ENCODE data around the gene VCPKMT.

Gene VCPKMT

GRCh38 chr14:50123062-50123461 lies 6.7 kb upstream of the VCPKMT start:
- H3K27me3 ChIP-seq: no peaks in the 10 kb centered on the region
- no peak overlapping the region for H3K4me3 ChIP-seq
- intact Hi-C loops (cut with DNase I; ENCODE audit: low total_unique reads): no loop called here
- no peaks in the 10 kb centered on the region for H3K4me1 ChIP-seq
- no peak for DNase-seq
- H3K27ac ChIP-seq: no peak overlapping the region
- peaks cover 5 to 40% (median 17%) of the 10 kb centered on the region in 3 donors for H3K36me3 ChIP-seq
- TF ChIP-seq CTCF (IDR thresholded peaks at IDR 0.05): no peak
- H3K9me3 ChIP-seq: no peaks in the 10 kb centered on the region

- H3K27ac ChIP-seq: no peak overlapping the region
- no peak for DNase-seq
- no peaks in the 10 kb centered on the region for H3K27me3 ChIP-seq
- H3K36me3 ChIP-seq: peaks cover 5 to 39% (median 20%) of the 10 kb centered on the region in 3 donors
- intact Hi-C loops (cut with DNase I; ENCODE audit: low total_unique reads): no loop called here
- H3K4me1 ChIP-seq: no peaks in the 10 kb centered on the region
- no peak overlapping the region for H3K4me3 ChIP-seq
- no peak for TF ChIP-seq CTCF (IDR thresholded peaks at IDR 0.05)
- no peaks in the 10 kb centered on the region for H3K9me3 ChIP-seq
Observed at GRCh38 chr14:50122291-50122690, 5.9 kb upstream of the VCPKMT start.

- intact Hi-C loops (cut with DNase I; ENCODE audit: low total_unique reads): no loop called here
- Histone ChIP-seq H3K27ac (no peak overlapping the region), H3K9me3 (no peaks in the 10 kb centered on the region), H3K27me3 (no peaks in the 10 kb centered on the region), H3K36me3 (peaks cover 5 to 39% (median 20%) of the 10 kb centered on the region in 3 donors), H3K4me1 (peaks cover 0 to 5% (median 2%) of the 10 kb centered on the region in 4 donors), H3K4me3 (no peak overlapping the region)
- TF ChIP-seq CTCF (IDR thresholded peaks at IDR 0.05): no peak
- DNase-seq: no peak
Observed at GRCh38 chr14:50121486-50121885, 5.1 kb upstream of the VCPKMT start.

GRCh38 chr14:50117456-50117855 lies 1.1 kb upstream of the VCPKMT start:
- H3K9me3 ChIP-seq: no peaks in the 10 kb centered on the region
- H3K27ac ChIP-seq: peak overlapping the region in 1 of 2 donors; percentile 86
- TF ChIP-seq CTCF (IDR thresholded peaks at IDR 0.05): no peak
- no peaks in the 10 kb centered on the region for H3K27me3 ChIP-seq
- peaks cover 0 to 22% (median 12%) of the 10 kb centered on the region in 4 donors for H3K4me1 ChIP-seq
- intact Hi-C loops (cut with DNase I; ENCODE audit: low total_unique reads): loop anchor here (10.0 kb wide), 2 partner anchors 113 to 483 kb away; partner anchors contain the start of gene DNAAF2
- peaks cover 7 to 31% (median 28%) of the 10 kb centered on the region in 3 donors for H3K36me3 ChIP-seq
- no peak for DNase-seq
- H3K4me3 ChIP-seq: no peak overlapping the region

GRCh38 chr14:50116966-50117365 lies 594 bp upstream of the VCPKMT start:
- TF ChIP-seq CTCF (IDR thresholded peaks at IDR 0.05): no peak
- peaks cover 0 to 22% (median 12%) of the 10 kb centered on the region in 4 donors for H3K4me1 ChIP-seq
- no peak for DNase-seq
- H3K27me3 ChIP-seq: no peaks in the 10 kb centered on the region
- H3K4me3 ChIP-seq: peak overlapping the region; percentile 76 to 83
- peaks cover 12 to 34% (median 31%) of the 10 kb centered on the region in 3 donors for H3K36me3 ChIP-seq
- intact Hi-C loops (cut with DNase I; ENCODE audit: low total_unique reads): loop anchor here (10.0 kb wide), 2 partner anchors 112 to 482 kb away; partner anchors contain the start of gene DNAAF2
- H3K9me3 ChIP-seq: no peaks in the 10 kb centered on the region
- peak overlapping the region; percentile 83 to 86 for H3K27ac ChIP-seq

Data from tibial artery (tissue), 4 donors.